ENCODE data around the gene PLXNC1.

PLXNC1 gene

DNA sequence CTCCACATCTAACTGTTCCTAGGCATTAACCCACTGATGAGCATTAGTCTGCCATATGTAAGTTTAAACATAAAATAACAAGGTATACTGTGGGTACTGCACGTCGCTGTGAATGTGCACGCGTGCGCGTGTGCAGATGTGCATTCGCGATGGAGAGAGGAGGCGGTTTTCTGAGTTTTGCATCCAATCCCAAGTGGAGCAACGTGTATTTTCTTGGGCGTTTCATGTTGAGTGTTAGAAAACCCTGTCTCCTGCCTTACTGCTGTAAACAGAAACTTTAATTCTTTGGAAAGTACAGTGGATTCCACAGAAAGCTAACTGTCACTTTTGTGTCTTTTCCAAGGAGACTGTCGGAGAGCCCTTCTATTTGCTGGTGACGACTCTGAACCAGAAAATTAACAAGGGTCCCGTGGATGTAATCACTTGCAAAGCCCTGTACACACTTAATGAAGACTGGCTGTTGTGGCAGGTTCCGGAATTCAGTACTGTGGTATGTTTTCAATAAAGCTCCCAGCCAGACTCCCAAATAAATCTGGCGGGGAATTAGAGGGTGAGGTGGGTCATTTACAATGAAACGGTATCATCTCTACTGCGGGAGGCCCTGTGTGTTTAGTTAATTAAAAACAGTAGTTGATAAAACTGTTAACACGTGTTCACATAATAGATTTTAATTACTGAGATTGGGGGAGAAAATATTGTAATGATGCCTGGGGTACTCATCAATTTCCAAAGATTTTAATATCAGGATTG is 116.5 kb downstream of the PLXNC1 start:
- H3K27ac ChIP-seq: no peak overlapping the region
- no peaks in the 10 kb centered on the region for H3K36me3 ChIP-seq (replicated peaks)
- no peak for TF ChIP-seq CTCF (IDR thresholded peaks at IDR 0.05; ENCODE audit: low read depth, low read length, missing control alignments)
- in situ Hi-C loops (cut with HindIII; ENCODE audit: low pct_ligation_motif_present, low sequenced_read_pairs): no loop called here
- H3K4me3 ChIP-seq (ENCODE audit: low read depth, low read length): no peak overlapping the region
- H3K27me3 ChIP-seq (replicated peaks): no peaks in the 10 kb centered on the region
- no peak for DNase-seq

- Histone ChIP-seq H3K27ac (no peak overlapping the region), H3K36me3 (replicated peaks) (no peaks in the 10 kb centered on the region), H3K27me3 (replicated peaks) (no peaks in the 10 kb centered on the region), H3K4me3 (ENCODE audit: low read depth, low read length) (no peak overlapping the region)
- no peak for DNase-seq
- in situ Hi-C loops (cut with HindIII; ENCODE audit: low pct_ligation_motif_present, low sequenced_read_pairs): no loop called here
- TF ChIP-seq CTCF (IDR thresholded peaks at IDR 0.05; ENCODE audit: low read depth, low read length, missing control alignments): no peak
Observed at GRCh38 chr12:94265539-94265938, 117.2 kb downstream of the PLXNC1 start.

- DNase-seq: no peak
- Histone ChIP-seq H3K27ac (no peak overlapping the region), H3K36me3 (replicated peaks) (no peaks in the 10 kb centered on the region), H3K27me3 (replicated peaks) (no peaks in the 10 kb centered on the region), H3K4me3 (ENCODE audit: low read depth, low read length) (no peak overlapping the region)
- TF ChIP-seq CTCF (IDR thresholded peaks at IDR 0.05; ENCODE audit: low read depth, low read length, missing control alignments): no peak
- in situ Hi-C loops (cut with HindIII; ENCODE audit: low pct_ligation_motif_present, low sequenced_read_pairs): no loop called here
Observed at GRCh38 chr12:94265966-94266745, 117.8 kb downstream of the PLXNC1 start.

DNA sequence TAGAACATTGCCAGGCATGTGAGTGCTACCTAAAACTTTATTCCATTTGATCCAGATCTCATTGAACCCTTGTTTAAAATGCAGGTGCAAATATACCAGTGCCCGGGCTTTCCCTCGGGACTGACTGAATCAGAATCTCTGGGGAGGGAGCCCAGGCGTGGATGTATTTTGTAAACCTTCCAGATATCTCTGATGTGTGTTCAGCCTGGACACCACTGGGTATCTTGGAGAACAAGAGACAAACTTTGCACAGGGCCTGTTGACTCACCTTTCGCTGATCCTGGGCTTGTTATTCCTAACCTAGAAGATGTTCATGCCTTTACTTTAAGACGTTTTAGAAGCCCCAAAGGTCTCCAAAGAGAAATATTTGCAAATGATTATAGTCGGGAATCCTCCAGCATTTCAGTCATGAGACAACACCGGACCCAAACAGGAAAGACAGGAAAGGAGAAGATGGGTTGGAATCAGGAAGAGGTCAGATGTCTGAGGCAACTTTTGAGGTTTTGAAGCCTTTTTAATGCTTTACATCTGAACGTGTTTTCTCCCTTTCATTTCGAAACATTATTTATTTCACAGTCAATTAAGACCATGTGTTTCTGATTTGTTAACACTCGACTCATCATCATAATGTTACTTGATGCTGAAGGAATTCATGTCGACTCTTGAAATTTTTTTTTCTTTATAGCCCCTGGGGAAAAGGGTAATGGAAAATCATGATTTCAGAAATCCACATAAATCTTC is 118.6 kb downstream of the PLXNC1 start:
- H3K27me3 ChIP-seq (replicated peaks): no peaks in the 10 kb centered on the region
- H3K27ac ChIP-seq: no peak overlapping the region
- no peak overlapping the region for H3K4me3 ChIP-seq (ENCODE audit: low read depth, low read length)
- no peak for TF ChIP-seq CTCF (IDR thresholded peaks at IDR 0.05; ENCODE audit: low read depth, low read length, missing control alignments)
- no peaks in the 10 kb centered on the region for H3K36me3 ChIP-seq (replicated peaks)
- in situ Hi-C loops (cut with HindIII; ENCODE audit: low pct_ligation_motif_present, low sequenced_read_pairs): no loop called here
- no peak for DNase-seq

- no peak overlapping the region for H3K27ac ChIP-seq
- no peaks in the 10 kb centered on the region for H3K27me3 ChIP-seq (replicated peaks)
- no peaks in the 10 kb centered on the region for H3K36me3 ChIP-seq (replicated peaks)
- no peak for DNase-seq
- no peak for TF ChIP-seq CTCF (IDR thresholded peaks at IDR 0.05; ENCODE audit: low read depth, low read length, missing control alignments)
- no peak overlapping the region for H3K4me3 ChIP-seq (ENCODE audit: low read depth, low read length)
- in situ Hi-C loops (cut with HindIII; ENCODE audit: low pct_ligation_motif_present, low sequenced_read_pairs): no loop called here
Observed at GRCh38 chr12:94267537-94267872, 119.1 kb downstream of the PLXNC1 start.
